ENCODE data around the gene RTN4IP1. TPM values are rescaled to one million over a fixed set of nuclear protein-coding genes. Genes with fewer than 3 reads are reported as not detected.

Gene RTN4IP1
- polyA plus RNA-seq, 1 of the 3 experiments (the other 2 are of a cell fraction) = 4.3 TPM

DNA sequence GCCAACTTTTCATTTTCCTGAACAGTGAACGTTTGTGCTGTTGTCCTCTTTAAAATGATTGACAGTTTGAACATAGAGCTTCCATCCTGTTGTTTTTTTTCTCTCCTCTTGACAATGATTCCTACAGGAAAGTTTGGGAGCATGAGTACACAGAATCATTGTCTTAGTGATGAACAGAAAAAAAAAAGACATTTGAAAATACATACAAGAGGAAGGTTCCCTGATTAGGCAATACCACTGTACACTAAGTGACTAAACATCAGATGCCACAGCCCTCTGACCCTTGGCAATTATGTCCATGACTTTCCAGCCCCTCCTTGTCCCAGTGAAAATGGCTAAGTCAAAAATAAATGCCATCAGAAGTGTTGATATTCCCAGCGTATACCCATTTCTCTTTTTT is 71.5 kb downstream of the RTN4IP1 start:
- Histone ChIP-seq H3K79me2 (ENCODE audit: insufficient read depth) (no peaks in the 10 kb centered on the region), H3F3A (replicated peaks; ENCODE audit: insufficient read depth) (peaks cover 13% of the 10 kb centered on the region), H3K4me2 (no peak overlapping the region), H3K27me3 (ENCODE audit: insufficient read depth) (no peaks in the 10 kb centered on the region), H3K9me2 (no peaks in the 10 kb centered on the region), H3K4me3 (ENCODE audit: low read depth in 2 of 2, low read length in 1 of 2) (no peak overlapping the region), H3K9me3 (no peaks in the 10 kb centered on the region), H2AFZ (ENCODE audit: low read depth) (no peak overlapping the region), H4K20me1 (ENCODE audit: insufficient read depth) (no peaks in the 10 kb centered on the region), H3K9ac (no peak overlapping the region), H3K4me1 (ENCODE audit: control insufficient read depth in 1 of 2, insufficient read depth in 2 of 2, low read depth in 1 of 2, low read length in 1 of 2) (peaks cover 0 to 5% of the 10 kb centered on the region in 2 experiments; a peak in 1 of 4 replicates), H3K36me3 (replicated peaks in 1 of 2; ENCODE audit: control insufficient read depth in 1 of 2, insufficient read depth in 2 of 2, low read length in 1 of 2) (peaks cover 28 to 38% of the 10 kb centered on the region in 2 experiments), H3K27ac (ENCODE audit: low read depth in 2 of 2, low read length in 1 of 2) (no peak overlapping the region)
- CTCF ChIA-PET = interaction anchor here (1.4 to 2.2 kb wide), 6 partner anchors 9 to 422 kb away, joined by 3 to 11 read pairs (median 6); no protein-coding TSS in a partner anchor
- 76% methylated on average over 2 of the region's 2 CpGs for WGBS (ENCODE audit: low lambda C conversion rate)
- POLR2A ChIA-PET = no interaction called here
- TF ChIP-seq RFX5 (IDR thresholded peaks at IDR 0.05; ENCODE audit: low read length) (no peak), SMC3 (IDR thresholded peaks at IDR 0.05; ENCODE audit: low read depth, low read length) (no peak), NRF1 (IDR thresholded peaks at IDR 0.05; ENCODE audit: low read depth, low read length) (no peak), POLR2AphosphoS5 (IDR thresholded peaks at IDR 0.05; ENCODE audit: low read depth, low read length) (no peak), CHD2 (IDR thresholded peaks at IDR 0.05; ENCODE audit: low read length, partially characterized antibody) (no peak), RXRA (IDR thresholded peaks at IDR 0.05; ENCODE audit: borderline replicate concordance, low read depth) (no peak), GATA2 (CRISPR knock-in tag; IDR thresholded peaks at IDR 0.05) (no peak), FOXM1 (IDR thresholded peaks at IDR 0.05; ENCODE audit: low read depth) (no peak), MEF2A (IDR thresholded peaks at IDR 0.05; ENCODE audit: borderline replicate concordance, low read depth) (no peak), FOXJ3 (CRISPR knock-in tag; IDR thresholded peaks at IDR 0.05) (no peak), MXI1 (IDR thresholded peaks at IDR 0.05; ENCODE audit: low read depth, low read length) (no peak), EP300 (IDR thresholded peaks at IDR 0.05; ENCODE audit: borderline replicate concordance in 1 of 2, low read depth in 1 of 2, low read length in 1 of 2) (no peak), EZH2phosphoT487 (IDR thresholded peaks at IDR 0.05; ENCODE audit: borderline replicate concordance, low read depth) (no peak), NFIC (IDR thresholded peaks at IDR 0.05; ENCODE audit: borderline replicate concordance) (no peak), SIN3A (IDR thresholded peaks at IDR 0.05; ENCODE audit: borderline replicate concordance, low read depth, low read length) (no peak)
- TF ChIP-seq, protein P1, sequence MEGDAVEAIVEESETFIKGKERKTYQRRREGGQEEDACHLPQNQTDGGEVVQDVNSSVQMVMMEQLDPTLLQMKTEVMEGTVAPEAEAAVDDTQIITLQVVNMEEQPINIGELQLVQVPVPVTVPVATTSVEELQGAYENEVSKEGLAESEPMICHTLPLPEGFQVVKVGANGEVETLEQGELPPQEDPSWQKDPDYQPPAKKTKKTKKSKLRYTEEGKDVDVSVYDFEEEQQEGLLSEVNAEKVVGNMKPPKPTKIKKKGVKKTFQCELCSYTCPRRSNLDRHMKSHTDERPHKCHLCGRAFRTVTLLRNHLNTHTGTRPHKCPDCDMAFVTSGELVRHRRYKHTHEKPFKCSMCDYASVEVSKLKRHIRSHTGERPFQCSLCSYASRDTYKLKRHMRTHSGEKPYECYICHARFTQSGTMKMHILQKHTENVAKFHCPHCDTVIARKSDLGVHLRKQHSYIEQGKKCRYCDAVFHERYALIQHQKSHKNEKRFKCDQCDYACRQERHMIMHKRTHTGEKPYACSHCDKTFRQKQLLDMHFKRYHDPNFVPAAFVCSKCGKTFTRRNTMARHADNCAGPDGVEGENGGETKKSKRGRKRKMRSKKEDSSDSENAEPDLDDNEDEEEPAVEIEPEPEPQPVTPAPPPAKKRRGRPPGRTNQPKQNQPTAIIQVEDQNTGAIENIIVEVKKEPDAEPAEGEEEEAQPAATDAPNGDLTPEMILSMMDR (IDR thresholded peaks at IDR 0.05) = no peak
- TF ChIP-seq, protein P2, sequence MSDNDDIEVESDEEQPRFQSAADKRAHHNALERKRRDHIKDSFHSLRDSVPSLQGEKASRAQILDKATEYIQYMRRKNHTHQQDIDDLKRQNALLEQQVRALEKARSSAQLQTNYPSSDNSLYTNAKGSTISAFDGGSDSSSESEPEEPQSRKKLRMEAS (IDR thresholded peaks at IDR 0.05; ENCODE audit: low read depth) = no peak
- TF ChIP-seq, protein P3, sequence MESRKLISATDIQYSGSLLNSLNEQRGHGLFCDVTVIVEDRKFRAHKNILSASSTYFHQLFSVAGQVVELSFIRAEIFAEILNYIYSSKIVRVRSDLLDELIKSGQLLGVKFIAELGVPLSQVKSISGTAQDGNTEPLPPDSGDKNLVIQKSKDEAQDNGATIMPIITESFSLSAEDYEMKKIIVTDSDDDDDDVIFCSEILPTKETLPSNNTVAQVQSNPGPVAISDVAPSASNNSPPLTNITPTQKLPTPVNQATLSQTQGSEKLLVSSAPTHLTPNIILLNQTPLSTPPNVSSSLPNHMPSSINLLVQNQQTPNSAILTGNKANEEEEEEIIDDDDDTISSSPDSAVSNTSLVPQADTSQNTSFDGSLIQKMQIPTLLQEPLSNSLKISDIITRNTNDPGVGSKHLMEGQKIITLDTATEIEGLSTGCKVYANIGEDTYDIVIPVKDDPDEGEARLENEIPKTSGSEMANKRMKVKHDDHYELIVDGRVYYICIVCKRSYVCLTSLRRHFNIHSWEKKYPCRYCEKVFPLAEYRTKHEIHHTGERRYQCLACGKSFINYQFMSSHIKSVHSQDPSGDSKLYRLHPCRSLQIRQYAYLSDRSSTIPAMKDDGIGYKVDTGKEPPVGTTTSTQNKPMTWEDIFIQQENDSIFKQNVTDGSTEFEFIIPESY (IDR thresholded peaks at IDR 0.05; ENCODE audit: borderline replicate concordance, low read depth) = no peak
- TF ChIP-seq, protein P4, sequence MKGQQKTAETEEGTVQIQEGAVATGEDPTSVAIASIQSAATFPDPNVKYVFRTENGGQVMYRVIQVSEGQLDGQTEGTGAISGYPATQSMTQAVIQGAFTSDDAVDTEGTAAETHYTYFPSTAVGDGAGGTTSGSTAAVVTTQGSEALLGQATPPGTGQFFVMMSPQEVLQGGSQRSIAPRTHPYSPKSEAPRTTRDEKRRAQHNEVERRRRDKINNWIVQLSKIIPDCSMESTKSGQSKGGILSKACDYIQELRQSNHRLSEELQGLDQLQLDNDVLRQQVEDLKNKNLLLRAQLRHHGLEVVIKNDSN (IDR thresholded peaks at IDR 0.05; ENCODE audit: borderline replicate concordance, low read depth) = no peak
- DNase-seq = no peak

Measured in SK-N-SH (cell line).